HepG2 (cell line): ENCODE data around the gene MRPL3. TPM values are rescaled to one million over a fixed set of nuclear protein-coding genes. Genes with fewer than 3 reads are reported as not detected.

Experiments
- BHLHE40 ChIP-seq: IDR thresholded peaks from 2 replicates; pipeline ENCODE4 v1.6.1; 2011; ENCODE audit warnings: low read length, improper control_type of control experiment
- CREB1 ChIP-seq, 2 experiments: fragments of 450-650 bp in 1 of 2; IDR thresholded peaks; 2 replicates each; pipeline ENCODE4 v1.6.1; 2016 to 2017; ENCODE audit warnings: control low read depth in 1 of 2, mild to moderate bottlenecking in 1 of 2, missing compliant biosample characterization in 1 of 2, missing genetic modification characterization in 1 of 2
- HNRNPLL ChIP-seq: fragments of 200-400 bp; formaldehyde crosslinking; IDR thresholded peaks from 2 replicates; pipeline ENCODE4 v1.6.1; 2017; ENCODE audit warnings: mild to moderate bottlenecking, low read depth, low read length; ENCODE audit not compliant: poor library complexity, severe bottlenecking
- HOXA9 ChIP-seq: sonication (generic); formaldehyde crosslinking; IDR thresholded peaks from 2 replicates; pipeline ENCODE4 v1.8.1; 2022; ENCODE audit warnings: missing genetic modification reagents, mild to moderate bottlenecking, moderate library complexity, borderline replicate concordance
- STAG1 ChIP-seq: sonication (generic); formaldehyde crosslinking; IDR thresholded peaks from 2 replicates; pipeline ENCODE4 v1.4.0; 2020; ENCODE audit warnings: missing genetic modification reagents
- THAP7 ChIP-seq: sonication (generic); formaldehyde crosslinking; IDR thresholded peaks from 2 replicates; pipeline ENCODE4 v1.8.1; 2023; ENCODE audit warnings: mild to moderate bottlenecking, missing genetic modification reagents
- TOE1 ChIP-seq: sonication (generic); formaldehyde crosslinking; IDR thresholded peaks from 2 replicates; pipeline ENCODE4 v1.4.0; 2020; ENCODE audit warnings: mild to moderate bottlenecking, missing genetic modification reagents
- ZKSCAN8 ChIP-seq: IDR thresholded peaks from 2 replicates; pipeline ENCODE4 v1.6.1; 2016; ENCODE audit warnings: borderline replicate concordance, missing genetic modification reagents, missing compliant biosample characterization
- ZNF17 ChIP-seq: sonication (generic); formaldehyde crosslinking; IDR thresholded peaks from 2 replicates; pipeline ENCODE4 v1.5.0; 2020; ENCODE audit warnings: mild to moderate bottlenecking, missing genetic modification reagents
- ZNF205 ChIP-seq: IDR thresholded peaks from 2 replicates; pipeline ENCODE4 v1.6.1; 2018; ENCODE audit warnings: missing biosample characterization, missing genetic modification reagents
- ZNF3 ChIP-seq: IDR thresholded peaks from 2 replicates; pipeline ENCODE4 v1.7.0; 2017; ENCODE audit warnings: inconsistent platforms
- ZNF331 ChIP-seq: sonication (generic); formaldehyde crosslinking; IDR thresholded peaks from 2 replicates; pipeline ENCODE4 v1.4.0; 2020; ENCODE audit warnings: missing genetic modification reagents
- ZNF468 ChIP-seq: sonication (generic); formaldehyde crosslinking; IDR thresholded peaks from 2 replicates; pipeline ENCODE4 v1.8.0; 2022; ENCODE audit warnings: mild to moderate bottlenecking, moderate library complexity, missing genetic modification reagents
- ZNF513 ChIP-seq: sonication (generic); formaldehyde crosslinking; conservative IDR thresholded peaks from 2 replicates; pipeline ENCODE4 v1.5.0; 2020; ENCODE audit warnings: missing genetic modification reagents
- ZNF574 ChIP-seq: sonication (generic); formaldehyde crosslinking; IDR thresholded peaks from 2 replicates; pipeline ENCODE4 v1.4.0; 2020; ENCODE audit warnings: missing genetic modification reagents
- ZNF878 ChIP-seq: sonication (generic); formaldehyde crosslinking; IDR thresholded peaks from 2 replicates; pipeline ENCODE4 v1.8.1; 2023; ENCODE audit warnings: mild to moderate bottlenecking, missing genetic modification reagents, moderate library complexity
- polyA plus RNA-seq, 8 experiments: library from polyadenylated mRNA; depleted of rRNA in 3 of 8; stranded (reverse) in 7 of 8; unstranded in 1 of 8; fragments of >200 nt; fragmentation: Illumina TruSeq in 4 of 8; extraction: Trizol in 4 of 8; gene quantifications; 2 replicates each; pipeline versions ENCODE4 v1.2.1 to v1.2.3, GENCODE V29; 2011 to 2016; ENCODE audit warnings: low read depth in 4 of 8, missing spikeins in 1 of 8, mixed read lengths in 1 of 8; ENCODE audit not compliant: insufficient read depth in 1 of 8
- total RNA-seq, 5 experiments: library from RNA; depleted of rRNA; stranded (reverse); fragments of >200 nt; fragmentation: Illumina TruSeq; extraction: Trizol; gene quantifications; 2 replicates each; pipeline ENCODE4 v1.2.3, GENCODE V29; 2016; ENCODE audit warnings: low read depth in 1 of 5
- TF ChIP-seq, protein P1 (sequence below): IDR thresholded peaks from 2 replicates; pipeline ENCODE4 v1.6.1; 2018; ENCODE audit warnings: missing genetic modification reagents, mild to moderate bottlenecking, missing compliant biosample characterization
- TF ChIP-seq, protein P2 (sequence below): fragments of 450-650 bp; IDR thresholded peaks from 2 replicates; pipeline ENCODE4 v1.6.1; 2017; ENCODE audit warnings: mild to moderate bottlenecking
- TF ChIP-seq, protein P3 (sequence below): sonication (generic); formaldehyde crosslinking; conservative IDR thresholded peaks from 2 replicates; pipeline ENCODE4 v1.8.0; 2022; ENCODE audit warnings: mild to moderate bottlenecking, moderate library complexity, missing genetic modification reagents

The MRPL3 gene
- total and polyA plus RNA-seq, 2 of the 13 experiments (the other 11 are each of a cell fraction or from before 2014, with no cell fraction given), result 114 to 172 TPM

GRCh38 chr3:131526801-131527347 lies 24.1 kb upstream of the MRPL3 start (continued):
- no peak for TF ChIP-seq ZNF468 (CRISPR knock-in tag)
- TF ChIP-seq, protein P1, sequence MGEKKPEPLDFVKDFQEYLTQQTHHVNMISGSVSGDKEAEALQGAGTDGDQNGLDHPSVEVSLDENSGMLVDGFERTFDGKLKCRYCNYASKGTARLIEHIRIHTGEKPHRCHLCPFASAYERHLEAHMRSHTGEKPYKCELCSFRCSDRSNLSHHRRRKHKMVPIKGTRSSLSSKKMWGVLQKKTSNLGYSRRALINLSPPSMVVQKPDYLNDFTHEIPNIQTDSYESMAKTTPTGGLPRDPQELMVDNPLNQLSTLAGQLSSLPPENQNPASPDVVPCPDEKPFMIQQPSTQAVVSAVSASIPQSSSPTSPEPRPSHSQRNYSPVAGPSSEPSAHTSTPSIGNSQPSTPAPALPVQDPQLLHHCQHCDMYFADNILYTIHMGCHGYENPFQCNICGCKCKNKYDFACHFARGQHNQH (CRISPR knock-in tag), result 0 out of 2 replicates have a peak, but pooled peaks have one; percentile 40
- TF ChIP-seq HOXA9 (CRISPR knock-in tag), result no peak
- no peak for TF ChIP-seq ZNF205 (CRISPR knock-in tag)
- TF ChIP-seq ZNF331 (CRISPR knock-in tag), result no peak
- no peak for TF ChIP-seq THAP7 (CRISPR knock-in tag)
- TF ChIP-seq ZKSCAN8 (CRISPR knock-in tag), result no peak
- TF ChIP-seq, protein P2, sequence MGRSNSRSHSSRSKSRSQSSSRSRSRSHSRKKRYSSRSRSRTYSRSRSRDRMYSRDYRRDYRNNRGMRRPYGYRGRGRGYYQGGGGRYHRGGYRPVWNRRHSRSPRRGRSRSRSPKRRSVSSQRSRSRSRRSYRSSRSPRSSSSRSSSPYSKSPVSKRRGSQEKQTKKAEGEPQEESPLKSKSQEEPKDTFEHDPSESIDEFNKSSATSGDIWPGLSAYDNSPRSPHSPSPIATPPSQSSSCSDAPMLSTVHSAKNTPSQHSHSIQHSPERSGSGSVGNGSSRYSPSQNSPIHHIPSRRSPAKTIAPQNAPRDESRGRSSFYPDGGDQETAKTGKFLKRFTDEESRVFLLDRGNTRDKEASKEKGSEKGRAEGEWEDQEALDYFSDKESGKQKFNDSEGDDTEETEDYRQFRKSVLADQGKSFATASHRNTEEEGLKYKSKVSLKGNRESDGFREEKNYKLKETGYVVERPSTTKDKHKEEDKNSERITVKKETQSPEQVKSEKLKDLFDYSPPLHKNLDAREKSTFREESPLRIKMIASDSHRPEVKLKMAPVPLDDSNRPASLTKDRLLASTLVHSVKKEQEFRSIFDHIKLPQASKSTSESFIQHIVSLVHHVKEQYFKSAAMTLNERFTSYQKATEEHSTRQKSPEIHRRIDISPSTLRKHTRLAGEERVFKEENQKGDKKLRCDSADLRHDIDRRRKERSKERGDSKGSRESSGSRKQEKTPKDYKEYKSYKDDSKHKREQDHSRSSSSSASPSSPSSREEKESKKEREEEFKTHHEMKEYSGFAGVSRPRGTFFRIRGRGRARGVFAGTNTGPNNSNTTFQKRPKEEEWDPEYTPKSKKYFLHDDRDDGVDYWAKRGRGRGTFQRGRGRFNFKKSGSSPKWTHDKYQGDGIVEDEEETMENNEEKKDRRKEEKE, result no peak
- no peak for TF ChIP-seq ZNF3 (CRISPR knock-in tag)
- TF ChIP-seq ZNF574 (CRISPR knock-in tag), result peak; percentile 40; the same call in 1 of the 2 replicates
- TF ChIP-seq TOE1 (CRISPR knock-in tag), result no peak
- TF ChIP-seq ZNF17 (CRISPR knock-in tag), result no peak
- TF ChIP-seq ZNF878 (CRISPR knock-in tag), result no peak
- no peak for TF ChIP-seq BHLHE40
- peak; percentile 28 for TF ChIP-seq STAG1 (CRISPR knock-in tag)
- TF ChIP-seq HNRNPLL, result peak; percentile 61
- TF ChIP-seq CREB1 (IDR thresholded peaks at IDR 0.05), result no peak
- TF ChIP-seq CREB1 (CRISPR knock-in tag; IDR thresholded peaks at IDR 0.05), result no peak
- TF ChIP-seq ZNF513 (CRISPR knock-in tag), result no peak
- TF ChIP-seq, protein P3, sequence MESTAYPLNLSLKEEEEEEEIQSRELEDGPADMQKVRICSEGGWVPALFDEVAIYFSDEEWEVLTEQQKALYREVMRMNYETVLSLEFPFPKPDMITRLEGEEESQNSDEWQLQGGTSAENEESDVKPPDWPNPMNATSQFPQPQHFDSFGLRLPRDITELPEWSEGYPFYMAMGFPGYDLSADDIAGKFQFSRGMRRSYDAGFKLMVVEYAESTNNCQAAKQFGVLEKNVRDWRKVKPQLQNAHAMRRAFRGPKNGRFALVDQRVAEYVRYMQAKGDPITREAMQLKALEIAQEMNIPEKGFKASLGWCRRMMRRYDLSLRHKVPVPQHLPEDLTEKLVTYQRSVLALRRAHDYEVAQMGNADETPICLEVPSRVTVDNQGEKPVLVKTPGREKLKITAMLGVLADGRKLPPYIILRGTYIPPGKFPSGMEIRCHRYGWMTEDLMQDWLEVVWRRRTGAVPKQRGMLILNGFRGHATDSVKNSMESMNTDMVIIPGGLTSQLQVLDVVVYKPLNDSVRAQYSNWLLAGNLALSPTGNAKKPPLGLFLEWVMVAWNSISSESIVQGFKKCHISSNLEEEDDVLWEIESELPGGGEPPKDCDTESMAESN (CRISPR knock-in tag), result no peak
